GM12864 (cell line): ENCODE measurements around the gene IL33.
A peak's percentile ranks its signal among the peaks of the same experiment; 100 is the strongest.

ENCODE experiments used
- DNase-seq: peaks from one replicate; pipeline ENCODE4 v3.0.0-alpha.2; 2011; ENCODE audit warnings: low read depth
- H3K4me3 ChIP-seq: 2 replicates; pipeline ENCODE4 v1.5.1; 2011; ENCODE audit warnings: mild to moderate bottlenecking, low read depth, low read length, control low read depth
- TF ChIP-seq, protein P1 (sequence below): IDR thresholded peaks from 2 replicates; pipeline ENCODE4 v1.5.1; 2011; ENCODE audit warnings: low read depth, mild to moderate bottlenecking, moderate library complexity, low read length, control low read depth, inconsistent platforms; ENCODE audit errors: missing control alignments

The IL33 gene

DNA sequence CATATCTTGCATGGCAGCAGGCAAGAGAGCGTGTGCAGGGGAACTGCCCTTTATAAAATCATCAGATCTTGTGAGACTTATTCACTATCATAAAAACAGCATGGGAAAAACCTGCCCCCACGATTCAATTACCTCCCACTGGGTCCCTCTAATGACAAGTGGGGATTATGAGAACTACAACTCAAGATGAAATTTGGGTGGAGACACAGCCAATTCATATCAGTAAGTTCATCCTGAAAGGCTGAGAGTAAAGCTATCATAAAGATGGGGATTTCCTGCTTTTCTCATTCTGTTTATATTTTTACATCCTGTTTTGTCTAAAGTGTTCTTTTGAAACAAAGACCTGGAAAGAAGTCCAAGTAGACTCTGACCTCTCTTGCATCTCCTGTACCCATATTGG is 28.9 kb upstream of the IL33 start:
- no peak for DNase-seq
- H3K4me3 ChIP-seq = no peak overlapping the region
- TF ChIP-seq, protein P1, sequence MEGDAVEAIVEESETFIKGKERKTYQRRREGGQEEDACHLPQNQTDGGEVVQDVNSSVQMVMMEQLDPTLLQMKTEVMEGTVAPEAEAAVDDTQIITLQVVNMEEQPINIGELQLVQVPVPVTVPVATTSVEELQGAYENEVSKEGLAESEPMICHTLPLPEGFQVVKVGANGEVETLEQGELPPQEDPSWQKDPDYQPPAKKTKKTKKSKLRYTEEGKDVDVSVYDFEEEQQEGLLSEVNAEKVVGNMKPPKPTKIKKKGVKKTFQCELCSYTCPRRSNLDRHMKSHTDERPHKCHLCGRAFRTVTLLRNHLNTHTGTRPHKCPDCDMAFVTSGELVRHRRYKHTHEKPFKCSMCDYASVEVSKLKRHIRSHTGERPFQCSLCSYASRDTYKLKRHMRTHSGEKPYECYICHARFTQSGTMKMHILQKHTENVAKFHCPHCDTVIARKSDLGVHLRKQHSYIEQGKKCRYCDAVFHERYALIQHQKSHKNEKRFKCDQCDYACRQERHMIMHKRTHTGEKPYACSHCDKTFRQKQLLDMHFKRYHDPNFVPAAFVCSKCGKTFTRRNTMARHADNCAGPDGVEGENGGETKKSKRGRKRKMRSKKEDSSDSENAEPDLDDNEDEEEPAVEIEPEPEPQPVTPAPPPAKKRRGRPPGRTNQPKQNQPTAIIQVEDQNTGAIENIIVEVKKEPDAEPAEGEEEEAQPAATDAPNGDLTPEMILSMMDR = no peak

DNA sequence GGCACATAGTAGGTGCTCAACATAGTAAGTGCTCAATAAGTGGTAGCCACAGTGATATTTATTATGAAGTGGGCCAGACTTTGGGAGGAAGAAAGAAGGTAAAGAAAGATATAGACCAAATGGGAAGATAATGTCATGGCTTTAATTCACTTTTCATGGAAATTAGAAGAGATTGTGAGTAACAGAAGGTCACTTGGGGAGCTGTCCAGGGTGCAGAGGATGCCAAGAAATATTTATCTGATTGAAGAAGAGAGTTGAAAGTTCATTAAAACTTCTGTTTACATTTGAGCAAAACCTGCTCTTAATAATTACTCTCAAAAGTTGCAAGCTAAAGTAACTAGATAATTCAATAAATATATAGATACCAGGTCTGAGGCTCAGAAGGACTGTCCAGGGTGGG is 28.3 kb upstream of the IL33 start:
- no peak for DNase-seq
- TF ChIP-seq, protein P1 = no peak
- no peak overlapping the region for H3K4me3 ChIP-seq

DNA sequence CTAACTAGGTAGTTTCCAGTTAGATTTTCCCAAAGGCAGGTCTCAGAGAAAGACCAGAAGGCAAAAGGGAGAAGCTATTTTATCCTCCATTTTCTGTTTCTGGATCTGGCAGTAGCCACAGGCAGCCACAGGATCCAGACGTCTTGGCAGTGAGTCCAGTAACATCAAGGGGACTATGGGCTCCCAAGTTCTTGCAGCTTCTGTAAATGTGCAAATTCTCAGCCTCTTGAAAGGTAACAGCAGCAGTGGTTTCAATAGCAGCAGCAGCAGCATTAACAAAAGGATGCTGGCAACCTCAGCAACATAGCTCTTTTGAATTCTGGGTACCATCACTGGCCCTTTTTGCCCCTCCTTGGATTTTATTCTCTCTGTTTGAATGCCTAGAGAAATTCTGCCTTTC is 27.1 kb upstream of the IL33 start:
- no peak for DNase-seq
- H3K4me3 ChIP-seq = no peak overlapping the region
- TF ChIP-seq, protein P1 = no peak

DNA sequence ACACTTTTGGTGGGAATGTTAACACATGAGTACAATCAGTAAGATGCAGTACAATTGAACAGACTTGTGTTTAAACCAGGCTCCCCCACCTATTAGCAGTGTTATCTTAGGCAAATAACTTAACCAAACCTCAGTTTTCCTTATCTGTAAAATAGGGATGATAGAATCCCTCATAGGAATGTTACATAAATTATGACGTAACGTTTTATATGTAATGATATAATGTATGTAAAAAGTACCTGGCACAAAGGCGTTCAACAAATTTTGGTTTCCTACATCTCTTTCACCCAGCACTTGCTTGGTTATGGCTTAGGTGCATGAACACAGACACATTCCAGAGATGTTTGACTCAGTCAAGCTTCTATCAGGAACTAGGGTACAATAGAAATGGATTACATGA is 26.7 kb upstream of the IL33 start:
- TF ChIP-seq, protein P1 = no peak
- no peak for DNase-seq
- no peak overlapping the region for H3K4me3 ChIP-seq

DNA sequence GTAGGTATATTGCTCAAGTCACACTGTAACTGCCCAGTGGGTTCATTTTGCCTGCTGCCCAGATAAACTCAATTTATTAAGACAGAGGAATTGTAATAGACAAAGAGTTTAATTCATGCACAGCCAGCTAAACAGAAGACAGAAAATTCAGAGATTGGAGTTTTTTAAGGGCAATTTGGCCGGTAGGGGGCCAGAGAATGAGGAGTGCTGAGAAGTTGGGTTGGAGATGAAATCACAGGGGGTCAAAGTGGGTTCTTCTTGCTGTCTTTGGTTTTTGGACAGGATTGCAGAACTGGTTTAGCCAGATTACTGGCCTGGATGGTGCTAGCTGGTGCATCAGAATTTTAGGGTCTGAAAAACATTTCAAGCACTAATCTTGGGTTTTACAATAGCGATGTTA is 20.7 kb upstream of the IL33 start:
- TF ChIP-seq, protein P1 = peak; percentile 58

DNA sequence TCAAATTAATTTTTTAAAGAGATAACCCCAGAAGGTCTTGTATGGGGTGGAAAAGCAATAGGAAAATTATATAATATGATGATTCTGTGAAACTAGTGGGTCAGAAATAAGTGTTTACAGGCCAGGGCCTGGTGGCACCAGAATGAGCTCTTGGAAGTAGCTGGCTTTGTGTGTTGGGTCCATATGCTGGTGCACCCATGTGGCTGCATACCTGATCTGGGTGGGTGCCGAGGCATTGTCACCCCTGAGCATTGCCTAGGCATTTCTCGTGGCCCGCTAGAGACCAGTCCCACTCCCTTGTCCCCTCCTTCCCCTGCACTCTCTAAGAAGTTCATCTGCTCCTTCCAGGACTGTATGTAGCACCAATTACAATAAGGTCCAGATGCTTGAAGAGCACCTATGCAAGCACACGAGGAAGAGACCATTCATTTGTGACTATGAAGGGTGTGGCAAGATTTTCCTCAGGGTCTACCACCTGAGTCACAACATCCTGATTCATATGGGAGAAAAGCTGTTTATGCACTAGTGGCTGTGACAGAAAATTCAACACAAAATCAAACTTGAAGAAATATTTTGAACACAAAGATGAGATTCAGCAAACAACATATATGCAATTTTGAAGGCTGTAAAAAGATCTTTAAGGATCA is 19.8 kb upstream of the IL33 start:
- no peak overlapping the region for H3K4me3 ChIP-seq
- DNase-seq = no peak
- TF ChIP-seq, protein P1 = no peak

More for the DNA sequence above, 20.7 kb upstream of the IL33 start:
- DNase-seq = no peak
- H3K4me3 ChIP-seq = no peak overlapping the region

DNA sequence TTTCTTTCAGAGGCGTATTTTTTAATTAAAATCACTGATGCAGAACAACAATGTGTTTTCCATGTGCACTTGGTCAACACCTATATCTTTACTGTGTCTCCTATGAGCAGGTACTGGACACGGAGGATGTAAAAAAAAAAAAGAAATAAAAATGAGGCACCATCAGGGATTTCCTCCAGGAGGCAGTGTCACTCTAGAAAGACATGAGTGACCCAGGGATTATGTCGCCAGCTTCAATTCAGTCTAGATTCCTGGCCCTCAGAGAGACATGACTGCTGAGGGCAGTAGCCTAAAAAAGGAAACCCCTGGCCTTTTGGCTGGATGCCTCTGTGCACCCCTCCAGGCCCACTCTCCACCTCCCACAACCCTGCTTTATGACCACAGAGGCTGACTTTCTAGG is 18.3 kb upstream of the IL33 start:
- TF ChIP-seq, protein P1 = peak; percentile 60
- H3K4me3 ChIP-seq = no peak overlapping the region
- DNase-seq = no peak
